Keratinocyte (primary cell): Measurements from ENCODE around the gene CAMKMT. TPM values are rescaled to one million over a fixed set of nuclear protein-coding genes. Genes with fewer than 3 reads are reported as not detected.

Experiments
- DNase-seq: peaks from one replicate; pipeline ENCODE4 v3.0.0-alpha.2; 2011; ENCODE audit warnings: low read depth, missing footprints, low spot score
- FAIRE-seq: peaks from 2 replicates; lab custom pipeline; 2011; peaks lifted over from hg19 to GRCh38; lab: Jason Lieb, UNC
- H2AFZ ChIP-seq: 2 replicates; pipeline ENCODE4 v1.6.0; 2012; ENCODE audit warnings: low read length, control low read depth, inconsistent platforms; ENCODE audit not compliant: control insufficient read depth
- H3K27ac ChIP-seq: 2 replicates; pipeline ENCODE4 v1.5.1; 2011; ENCODE audit warnings: low read length; ENCODE audit not compliant: control insufficient read depth, insufficient read depth
- H3K27me3 ChIP-seq: 3 replicates; pipeline ENCODE4 v1.6.0; 2011; ENCODE audit warnings: low read length; ENCODE audit not compliant: control insufficient read depth, insufficient read depth; ENCODE audit errors: extremely low read depth
- H3K36me3 ChIP-seq, 2 experiments: 2 replicates in 1 of 2; 3 replicates in 1 of 2; pipeline ENCODE4 v1.5.1; 2011; ENCODE audit warnings: low read length in 2 of 2, mild to moderate bottlenecking in 1 of 2; ENCODE audit not compliant: control insufficient read depth in 2 of 2, insufficient read depth in 2 of 2; ENCODE audit errors: extremely low read depth in 1 of 2
- H3K4me1 ChIP-seq: 3 replicates; pipeline ENCODE4 v1.5.1; 2011; ENCODE audit warnings: low read length; ENCODE audit not compliant: control insufficient read depth, insufficient read depth; ENCODE audit errors: extremely low read depth
- H3K4me2 ChIP-seq: 3 replicates; pipeline ENCODE4 v1.6.0; 2011; ENCODE audit warnings: low read depth, low read length; ENCODE audit not compliant: control insufficient read depth, insufficient read depth; ENCODE audit errors: extremely low read depth
- H3K4me3 ChIP-seq, 3 experiments: fragments of 200-600 bp in 1 of 3; sonication (generic) in 1 of 3; 2 replicates in 2 of 3; 3 replicates in 1 of 3; pipeline ENCODE4 v1.5.1; 2011 to 2016; ENCODE audit warnings: low read length in 3 of 3, mild to moderate bottlenecking in 3 of 3, control low read depth in 2 of 3, inconsistent platforms in 1 of 3, low read depth in 1 of 3, mixed read lengths in 1 of 3, mixed run types in 1 of 3, moderate library complexity in 1 of 3; ENCODE audit not compliant: control insufficient read depth in 2 of 3, insufficient read depth in 2 of 3; ENCODE audit errors: extremely low read depth in 1 of 3
- H3K79me2 ChIP-seq: 2 replicates; pipeline ENCODE4 v1.6.0; 2012; ENCODE audit warnings: low read length; ENCODE audit not compliant: control insufficient read depth, insufficient read depth
- H3K9ac ChIP-seq: 3 replicates; pipeline ENCODE4 v1.6.0; 2011; ENCODE audit warnings: low read length; ENCODE audit not compliant: control insufficient read depth, insufficient read depth; ENCODE audit errors: extremely low read depth
- H3K9me1 ChIP-seq: 3 replicates; pipeline ENCODE4 v1.6.0; 2011; ENCODE audit warnings: low read length; ENCODE audit not compliant: control insufficient read depth, insufficient read depth; ENCODE audit errors: extremely low read depth
- H3K9me3 ChIP-seq: 2 replicates; pipeline ENCODE4 v1.5.1; 2012; ENCODE audit warnings: low read depth, low read length; ENCODE audit not compliant: control insufficient read depth
- H4K20me1 ChIP-seq: 3 replicates; pipeline ENCODE4 v1.6.0; 2011; ENCODE audit warnings: low read length; ENCODE audit not compliant: control insufficient read depth, insufficient read depth; ENCODE audit errors: extremely low read depth
- CTCF ChIP-seq, 3 experiments: IDR thresholded peaks in 1 of 3; conservative IDR thresholded peaks in 1 of 3; optimal IDR thresholded peaks in 1 of 3; 2 replicates in 2 of 3; 3 replicates in 1 of 3; pipeline versions ENCODE3 to v1.5.1; 2011; ENCODE audit warnings: low read length in 3 of 3, mild to moderate bottlenecking in 3 of 3, moderate library complexity in 2 of 3, control low read depth in 1 of 3, inconsistent platforms in 1 of 3; ENCODE audit not compliant: insufficient read depth in 2 of 3; ENCODE audit errors: extremely low read depth in 1 of 3
- EZH2 ChIP-seq: IDR thresholded peaks from one replicate; pipeline ENCODE4 v1.6.1; 2012; ENCODE audit warnings: inconsistent platforms, mild to moderate bottlenecking, low read length, moderate library complexity
- dilution Hi-C: fragments of 300-500 bp; cut with MboI; formaldehyde crosslinking; loops from one replicate; pipeline ENCODE4 v1.7.0; 2020; ENCODE audit warnings: low sequenced_read_pairs; ENCODE audit not compliant: extremely low pct_ligation_motif_present
- polyA plus RNA-seq, 5 experiments: library from polyadenylated mRNA; depleted of rRNA in 3 of 5; stranded (reverse) in 3 of 5; stranded (forward) in 1 of 5; unstranded in 1 of 5; fragments of >200 nt; gene quantifications; 1 replicate in 1 of 5; 2 replicates in 3 of 5; 3 replicates in 1 of 5; pipeline versions ENCODE4 v1.2.1 to v1.2.3, GENCODE V29; 2011 to 2012; ENCODE audit warnings: missing spikeins in 2 of 5, low read depth in 1 of 5, low replicate concordance in 1 of 5

Gene CAMKMT
- polyA plus RNA-seq, 1 donor (not counting 4 experiments of a cell fraction or from before 2014, with no cell fraction given), result 9.9 TPM

- no peaks in the 10 kb centered on the region for H3K27me3 ChIP-seq
- H3K4me1 ChIP-seq, result peaks cover 16% of the 10 kb centered on the region
- no peaks in the 10 kb centered on the region for H3K79me2 ChIP-seq
- H3K9me3 ChIP-seq, result no peaks in the 10 kb centered on the region
- dilution Hi-C loops, result no loop called here
- H4K20me1 ChIP-seq, result no peaks in the 10 kb centered on the region
- no peak overlapping the region for H3K4me2 ChIP-seq
- no peak overlapping the region for H3K4me3 ChIP-seq
- H2AFZ ChIP-seq, result no peak overlapping the region
- H3K27ac ChIP-seq, result no peak overlapping the region
- no peaks in the 10 kb centered on the region for H3K9me1 ChIP-seq
- FAIRE-seq, result no peak
- DNase-seq, result no peak
- H3K36me3 ChIP-seq, result no peaks in the 10 kb centered on the region
- no peak overlapping the region for H3K9ac ChIP-seq
- TF ChIP-seq CTCF (optimal IDR thresholded peaks at IDR 0.05 in 1 of 3, IDR thresholded peaks at IDR 0.05 in 1 of 3, conservative IDR thresholded peaks at IDR 0.05 in 1 of 3; ENCODE audit: extremely low read depth in 1 of 3, insufficient read depth in 2 of 3, low read length in 3 of 3), result no peak
- no peak for TF ChIP-seq EZH2
These were observed 170.3 kb downstream of the CAMKMT start for GRCh38 chr2:44532031-44532430.

GRCh38 chr2:44533508-44533907, 171.8 kb downstream of the CAMKMT start:
- no peak for TF ChIP-seq CTCF (optimal IDR thresholded peaks at IDR 0.05 in 1 of 3, IDR thresholded peaks at IDR 0.05 in 1 of 3, conservative IDR thresholded peaks at IDR 0.05 in 1 of 3; ENCODE audit: extremely low read depth in 1 of 3, insufficient read depth in 2 of 3, low read length in 3 of 3)
- TF ChIP-seq EZH2, result no peak
- no peaks in the 10 kb centered on the region for H3K9me1 ChIP-seq
- H3K4me3 ChIP-seq, result no peak overlapping the region
- no peaks in the 10 kb centered on the region for H3K79me2 ChIP-seq
- H3K9me3 ChIP-seq, result no peaks in the 10 kb centered on the region
- no peak overlapping the region for H2AFZ ChIP-seq
- no peak overlapping the region for H3K27ac ChIP-seq
- dilution Hi-C loops, result no loop called here
- no peaks in the 10 kb centered on the region for H4K20me1 ChIP-seq
- H3K27me3 ChIP-seq, result no peaks in the 10 kb centered on the region
- no peak overlapping the region for H3K4me2 ChIP-seq
- FAIRE-seq, result no peak
- H3K9ac ChIP-seq, result no peak overlapping the region
- no peak for DNase-seq
- H3K36me3 ChIP-seq, result no peaks in the 10 kb centered on the region
- peaks cover 12% of the 10 kb centered on the region for H3K4me1 ChIP-seq
